Measurements from ENCODE around the gene HYAL2. TPM values are rescaled to one million over a fixed set of nuclear protein-coding genes. Genes with fewer than 3 reads are reported as not detected.

The HYAL2 gene
- 1.8 and 4.4 TPM in 2 replicates for polyA plus RNA-seq

GRCh38 chr3:50322386-50323091 lies at the start of gene HYAL2:
TSS of gene HYAL2 (minus strand) at chr3:50322745. CDS start at chr3:50320489, 2,256 bp downstream.

GRCh38 chr3:50358911-50359759 lies 36.6 kb upstream of the HYAL2 start, which contains the start of gene TMEM115:
TSS of gene TMEM115 (minus strand) at chr3:50359521. CDS start at chr3:50359063, 458 bp downstream.

GRCh38 chr3:50350527-50351322 lies 28.2 kb upstream of the HYAL2 start, which contains the start of the genes CYB561D2 and NPRL2:
TSS of gene CYB561D2 (plus strand) at chr3:50350862. CDS start at chr3:50351434, 572 bp downstream.
TSS of gene NPRL2 (minus strand) at chr3:50350775. CDS start at chr3:50350652, 123 bp downstream.

GRCh38 chr3:50345586-50346234 lies 23.2 kb upstream of the HYAL2 start, which contains the start of gene ZMYND10:
TSS of gene ZMYND10 (minus strand) at chr3:50345732. CDS start at chr3:50345579, 153 bp downstream.

GRCh38 chr3:50340448-50341329 lies 18.1 kb upstream of the HYAL2 start, which contains the start of gene RASSF1:
TSS of gene RASSF1 (minus strand) at chr3:50340836. CDS start at chr3:50340805, 31 bp downstream.

GRCh38 chr3:50327943-50328691 lies 5.6 kb upstream of the HYAL2 start, which contains the start of gene TUSC2:
TSS of gene TUSC2 (minus strand) at chr3:50328223. CDS start at chr3:50328099, 124 bp downstream.

GRCh38 chr3:50303013-50303815 lies 19.3 kb downstream of the HYAL2 start, which contains the start of gene HYAL1:
TSS of gene HYAL1 (minus strand) at chr3:50303574. CDS start at chr3:50302956, 618 bp downstream.

GRCh38 chr3:50298836-50299637 lies 23.5 kb downstream of the HYAL2 start, which contains the start of the genes HYAL3 and NAA80:
TSS of gene HYAL3 (minus strand) at chr3:50299405. CDS start at chr3:50295602, 3,803 bp downstream.
TSS of gene NAA80 (minus strand) at chr3:50299405. CDS start at chr3:50297463, 1,942 bp downstream.

GRCh38 chr3:50292159-50293078 lies 30.1 kb downstream of the HYAL2 start, which contains the start of gene IFRD2:
TSS of gene IFRD2 (minus strand) at chr3:50292429. CDS start at chr3:50292274, 155 bp downstream.

GRCh38 chr3:50278880-50279224 lies 43.7 kb downstream of the HYAL2 start, which contains the start of gene LSMEM2:
TSS of gene LSMEM2 (plus strand) at chr3:50279087. CDS start at chr3:50279114, 27 bp downstream.

GRCh38 chr3:50268703-50269451 lies 53.7 kb downstream of the HYAL2 start, which contains the start of gene SEMA3B:
TSS of gene SEMA3B (plus strand) at chr3:50269147. CDS start at chr3:50269241, 94 bp downstream.

